GM19023 (cell line): ENCODE measurements around the gene ZHX3.
"Not testable (repeated sequence)": the region's sequence is repeated elsewhere in the genome, so short reads cannot be mapped to it uniquely, and the experiment has no call there.

Experiments used
- ATAC-seq: cut with Tn5 transposase; IDR thresholded peaks from one replicate; pipeline ENCODE4 v1.9.1; 2021; ENCODE audit warnings: mild to moderate bottlenecking, moderate library complexity; ENCODE audit not compliant: unreplicated experiment

The ZHX3 gene

DNA sequence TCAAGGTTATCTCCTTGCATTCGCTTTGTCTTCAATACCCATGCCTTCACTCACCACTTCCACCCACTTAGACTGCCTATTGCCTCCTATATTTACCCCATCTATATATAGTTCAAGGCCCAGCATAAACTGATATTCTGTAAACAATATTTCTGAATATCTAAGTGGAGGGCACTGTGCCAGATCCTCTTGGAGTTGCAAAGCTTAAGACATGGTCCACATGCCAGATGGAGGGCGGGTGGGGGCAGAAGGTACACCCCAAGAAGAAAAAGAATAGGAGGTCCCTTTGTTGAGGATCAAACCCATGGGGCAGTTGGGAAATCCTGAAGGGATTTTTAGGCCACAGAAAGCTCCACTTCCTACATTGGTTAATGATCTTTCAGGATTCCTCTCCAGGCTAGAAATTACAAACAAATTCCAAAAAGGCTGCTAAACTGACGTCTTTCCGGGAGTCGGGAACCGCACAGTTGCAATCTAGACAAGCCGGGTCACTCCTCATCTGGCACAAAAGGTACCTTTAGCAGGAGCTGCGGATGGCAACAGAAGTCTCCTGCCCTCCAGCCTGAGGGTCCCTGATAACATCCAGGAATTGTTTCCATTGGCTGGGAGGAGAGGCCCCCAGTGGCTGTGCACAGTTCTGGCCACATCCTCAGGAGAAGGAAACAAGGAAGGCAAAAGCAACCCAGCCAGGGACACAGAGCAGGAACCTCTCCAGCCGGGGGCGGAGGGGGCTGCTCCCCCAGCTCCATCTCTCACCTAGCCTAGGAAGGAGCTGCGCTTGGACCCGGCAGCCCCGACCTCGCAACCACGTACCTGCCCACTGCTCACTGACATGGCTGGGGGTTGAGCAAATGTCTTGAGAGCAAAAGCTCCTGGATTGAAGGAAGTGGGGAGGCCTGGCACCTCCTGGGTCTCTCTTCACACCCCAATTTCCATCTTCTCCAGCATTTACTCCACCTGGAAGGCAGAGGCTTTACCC, 17.2 kb upstream of the ZHX3 start:
- ATAC-seq: no peak

DNA sequence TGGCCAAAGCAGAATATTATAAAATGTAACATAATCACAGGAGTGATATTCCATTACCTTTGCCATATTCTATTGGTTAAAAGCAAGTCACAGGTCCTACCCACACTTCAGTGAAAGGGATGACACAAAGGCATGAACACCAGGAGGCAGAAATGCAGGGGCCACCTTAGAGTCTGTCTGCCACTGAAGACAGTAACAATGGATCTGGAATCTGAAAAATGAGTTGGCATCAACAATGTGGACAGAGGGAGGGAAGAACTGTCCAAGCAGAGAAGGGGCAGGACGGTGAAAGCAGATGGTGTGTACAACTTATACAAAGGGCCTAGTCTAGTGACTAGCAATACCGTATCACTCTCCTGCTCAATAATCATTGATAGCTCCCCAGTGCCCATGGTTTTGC, 16.5 kb upstream of the ZHX3 start:
- ATAC-seq: no peak

DNA sequence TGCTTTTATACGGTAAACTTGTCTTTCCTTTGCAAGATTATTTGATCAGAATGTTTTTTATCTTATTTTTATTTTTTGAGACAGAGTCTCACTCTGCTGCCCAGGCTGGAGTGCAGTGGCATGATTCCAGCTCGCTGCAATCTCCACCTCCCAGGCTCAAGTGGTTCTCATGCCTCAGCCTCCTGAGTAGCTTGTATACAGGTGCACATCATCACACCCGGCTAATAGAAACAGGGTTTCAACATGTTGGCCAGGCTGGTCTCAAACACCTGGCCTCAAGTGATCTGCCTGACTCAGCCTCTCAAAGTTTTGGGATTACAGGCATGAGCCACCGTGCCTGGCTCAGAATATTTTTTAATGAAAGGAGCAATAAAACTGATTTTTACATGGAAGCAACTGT, 14.2 kb upstream of the ZHX3 start:
- no peak for ATAC-seq

DNA sequence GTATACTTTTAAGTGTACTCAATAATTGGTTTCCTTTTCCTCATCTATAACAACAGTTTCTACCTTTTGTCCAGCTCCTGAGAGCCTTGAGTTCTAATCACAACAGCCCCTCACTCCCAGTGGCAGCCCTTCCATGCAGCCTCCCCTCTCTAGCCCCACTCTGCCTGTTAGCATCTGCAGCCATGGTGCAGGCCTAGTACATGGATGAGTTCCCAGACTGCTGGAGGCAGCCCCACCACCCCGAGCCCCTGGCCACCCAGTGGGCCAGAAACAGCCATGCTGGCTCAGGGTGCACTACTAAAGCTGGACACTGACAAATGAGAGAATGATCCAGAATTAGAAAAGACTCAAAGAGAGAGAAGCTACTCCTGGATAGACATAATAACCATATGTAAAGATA, 13.4 kb upstream of the ZHX3 start:
- ATAC-seq: no peak

DNA sequence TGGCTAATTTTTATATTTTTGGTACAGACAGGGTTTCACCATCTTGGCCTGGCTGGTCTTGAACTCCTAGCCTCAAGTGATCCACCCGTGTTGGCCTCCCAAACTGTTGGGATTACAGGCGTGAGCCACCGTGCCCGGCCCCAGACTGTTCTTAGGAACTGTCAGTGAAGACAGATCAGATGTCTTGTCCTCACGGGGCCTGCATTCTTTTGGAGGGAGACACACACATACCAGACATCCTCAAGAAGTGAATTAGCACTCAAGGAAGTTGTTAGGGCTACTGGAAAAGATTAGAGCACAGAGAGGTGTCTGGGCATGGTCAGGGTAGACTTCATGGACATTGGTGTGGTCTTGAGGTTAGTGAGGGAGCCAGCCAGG, 12.8 kb upstream of the ZHX3 start:
- no peak for ATAC-seq

DNA sequence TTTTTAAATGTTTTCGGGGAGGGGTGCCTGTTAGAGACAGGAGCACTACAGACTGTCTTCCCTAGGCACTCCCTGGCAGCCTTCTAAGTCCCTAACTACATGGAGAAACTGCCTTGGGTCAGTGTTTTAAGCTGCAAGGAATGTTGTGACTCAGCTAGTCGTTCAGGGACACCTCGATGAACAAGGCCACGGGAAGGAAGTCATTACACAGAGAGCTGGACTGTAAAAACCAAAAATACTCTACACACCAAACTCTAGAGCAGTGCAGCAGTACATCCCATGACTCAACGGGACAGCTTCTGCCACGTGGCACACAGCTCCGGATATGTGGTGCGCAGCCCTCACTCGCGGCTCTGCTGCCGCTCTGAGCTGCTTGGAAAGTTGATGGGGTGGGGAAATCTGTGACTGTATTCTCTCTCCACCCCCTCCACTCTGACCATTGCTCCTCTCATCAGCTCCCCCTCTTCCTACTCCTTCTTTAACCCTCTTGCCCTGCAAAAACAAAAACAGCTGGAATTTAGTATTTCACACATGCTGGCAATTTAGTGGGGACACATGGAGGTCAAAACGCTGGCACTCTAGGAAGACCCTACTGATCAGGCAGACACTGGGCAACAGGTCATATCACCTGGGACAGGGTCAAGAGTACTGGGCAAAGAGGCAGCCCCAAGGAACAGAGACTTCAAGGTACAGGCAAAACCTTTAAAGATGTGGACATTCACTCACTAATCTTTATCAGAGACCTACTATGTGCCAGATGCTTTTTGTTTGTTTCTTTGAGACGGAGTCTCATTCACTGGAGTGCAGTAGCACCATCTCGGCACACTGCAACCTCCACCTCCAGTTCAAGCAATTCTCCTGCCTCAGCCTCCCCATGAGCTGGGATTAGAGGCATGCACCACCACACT, 12.2 kb upstream of the ZHX3 start:
- ATAC-seq: peak; percentile 73

DNA sequence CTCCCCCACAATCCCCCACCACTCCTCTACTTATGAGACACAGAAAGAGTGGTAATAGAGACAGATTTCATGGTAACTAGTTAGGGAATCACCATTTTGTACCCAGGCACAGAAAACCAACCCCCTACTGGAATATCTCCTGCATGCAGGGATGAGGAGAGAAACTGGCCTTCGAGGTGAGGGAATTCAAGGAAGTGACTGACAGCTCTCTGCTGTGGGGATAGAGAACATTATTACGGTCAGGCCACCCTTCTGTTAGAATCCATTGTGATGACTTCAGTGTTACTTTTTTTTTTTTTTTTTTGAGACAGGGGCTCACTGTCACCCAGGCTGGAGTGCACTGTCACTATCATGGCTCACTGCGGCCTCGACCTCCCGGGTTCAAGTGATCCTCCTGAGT, 9.6 kb upstream of the ZHX3 start:
- ATAC-seq: no peak

DNA sequence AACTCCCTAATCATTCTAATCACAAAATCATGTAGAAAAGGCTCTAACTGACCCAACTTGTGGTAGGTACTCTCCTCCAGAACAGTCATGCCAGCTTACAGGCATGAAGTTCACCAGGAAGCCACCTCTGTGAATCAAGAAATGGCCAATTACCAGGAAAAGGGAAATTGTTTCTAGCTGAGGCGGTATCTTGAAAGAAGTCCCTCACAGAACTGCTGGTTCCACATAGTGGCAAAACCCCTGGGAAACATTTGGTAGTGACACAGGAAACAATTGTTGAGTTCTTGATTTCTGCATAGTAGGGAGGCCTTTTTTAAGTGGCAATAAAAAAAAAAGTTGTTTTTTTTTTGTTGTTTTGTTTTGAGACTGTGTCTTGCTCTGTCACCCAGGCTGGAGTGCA, 3.4 kb upstream of the ZHX3 start:
- no peak for ATAC-seq

DNA sequence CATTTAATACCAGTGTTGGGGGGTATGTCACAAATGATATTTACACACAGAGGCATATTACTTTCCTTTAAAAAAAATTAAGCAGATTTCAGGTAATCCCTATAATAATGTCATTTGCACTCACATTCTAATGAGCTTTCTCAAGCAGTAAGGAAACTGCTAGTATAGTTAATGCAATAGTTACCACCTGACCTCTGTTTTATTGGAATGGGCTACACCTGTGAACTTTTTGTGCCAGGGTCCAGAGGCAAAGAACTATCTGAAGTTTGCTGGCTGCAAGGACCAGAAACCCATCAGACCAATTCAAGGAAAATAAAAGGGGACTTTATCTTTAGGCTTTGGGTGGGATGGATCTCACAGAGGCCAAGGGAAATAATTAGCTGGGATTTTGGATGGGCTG, 2.9 kb upstream of the ZHX3 start:
- ATAC-seq: no peak

DNA sequence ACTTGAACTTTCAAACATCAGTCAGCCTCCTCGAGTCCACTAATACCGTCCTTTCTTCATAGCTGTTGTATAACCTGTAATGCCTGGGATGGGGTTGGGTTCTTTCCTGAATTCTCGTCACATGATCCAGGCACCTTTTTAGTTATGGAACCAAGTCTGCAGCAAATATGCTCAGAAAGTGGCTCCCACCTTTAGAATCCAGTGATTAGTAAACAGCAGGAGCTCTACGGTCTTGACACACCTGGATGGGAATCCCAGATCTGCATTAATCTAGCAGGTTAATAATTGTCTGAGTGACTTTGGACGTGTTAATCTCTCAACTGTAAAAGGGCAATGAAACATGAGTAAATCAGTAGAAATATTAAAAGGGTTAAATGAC, 729 bp upstream of the ZHX3 start:
- ATAC-seq: no peak

DNA sequence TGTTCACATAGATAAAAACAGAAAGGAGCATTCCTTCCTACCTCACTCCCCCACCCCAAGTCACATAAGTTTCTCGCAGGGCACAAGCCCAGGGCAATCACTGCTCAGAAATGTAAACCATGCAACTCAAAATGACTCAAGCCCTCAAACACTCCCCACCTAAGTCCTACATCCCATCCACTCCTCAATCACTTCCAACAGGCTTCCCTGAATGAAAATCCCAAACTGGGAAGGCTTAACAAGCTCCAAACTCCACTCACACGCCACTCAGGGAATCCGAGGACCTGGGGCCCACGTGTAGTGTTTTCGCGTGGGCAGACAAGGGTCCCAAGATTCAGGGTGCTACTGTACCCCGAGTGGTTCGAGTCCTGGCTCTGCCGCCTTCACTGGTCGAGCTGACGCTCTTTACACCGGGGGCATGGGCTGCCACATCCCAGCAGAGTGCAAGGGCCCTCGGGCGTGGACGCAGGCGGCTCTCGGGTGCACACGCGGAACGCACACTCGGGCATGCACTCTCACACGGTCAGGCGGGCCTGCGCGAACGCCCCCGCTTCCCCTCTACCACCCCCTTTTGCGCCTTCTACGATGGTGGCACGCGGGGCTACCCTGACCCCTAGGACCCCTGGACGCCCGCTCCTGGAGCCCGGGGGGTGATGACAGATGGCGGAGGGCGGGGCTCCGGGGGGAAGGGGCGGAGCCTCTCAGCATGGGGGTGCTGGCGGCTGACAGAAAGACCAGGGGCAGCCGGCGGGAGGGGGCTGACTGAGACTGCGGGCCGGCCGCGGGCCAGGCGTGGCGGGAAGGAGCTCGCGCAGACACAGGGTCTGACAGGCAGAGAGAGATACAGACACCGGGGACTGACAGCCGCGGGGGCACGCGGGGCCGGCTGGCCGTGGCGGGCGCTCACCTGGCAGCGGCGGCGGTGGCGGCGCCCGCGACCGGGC, 657 bp downstream of the ZHX3 start:
- peak; percentile 72 for ATAC-seq

DNA sequence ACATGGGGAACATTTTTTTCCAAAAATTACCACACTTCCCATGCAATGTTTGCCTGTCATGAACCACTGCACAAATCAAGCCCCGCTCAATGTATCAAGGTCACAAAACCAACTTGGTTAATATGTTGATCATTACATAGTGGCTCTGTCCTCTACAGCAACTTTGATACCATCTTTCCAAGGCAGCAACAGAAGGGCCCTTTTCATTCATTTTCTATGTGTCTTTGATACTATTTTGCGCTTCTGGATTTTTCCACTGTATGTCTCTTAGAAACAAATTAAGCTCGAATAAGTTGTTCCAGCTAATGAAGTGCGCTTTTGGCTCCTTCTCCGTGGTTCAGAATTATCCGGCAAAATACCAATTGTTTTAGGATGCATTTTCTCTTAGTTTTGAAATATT, 1.5 kb downstream of the ZHX3 start:
- no peak for ATAC-seq

DNA sequence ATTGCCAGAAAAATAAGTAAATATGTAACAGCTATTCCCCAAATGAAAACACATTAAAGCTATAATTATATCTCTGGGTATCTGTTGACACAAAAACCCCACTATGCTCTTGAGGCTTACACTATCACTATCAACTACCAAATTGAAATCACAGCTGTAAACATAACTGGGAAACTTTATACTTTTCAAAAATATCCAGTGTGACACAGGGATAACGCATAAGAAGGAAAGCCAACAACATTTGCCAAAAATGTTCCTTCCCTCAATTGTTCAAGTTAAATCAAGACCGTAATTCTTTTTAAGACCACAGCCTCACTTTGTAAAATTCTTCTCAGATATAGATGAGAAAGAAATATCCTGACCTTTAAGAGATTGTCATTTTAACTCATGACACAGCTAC, 3.1 kb downstream of the ZHX3 start:
- no peak for ATAC-seq

DNA sequence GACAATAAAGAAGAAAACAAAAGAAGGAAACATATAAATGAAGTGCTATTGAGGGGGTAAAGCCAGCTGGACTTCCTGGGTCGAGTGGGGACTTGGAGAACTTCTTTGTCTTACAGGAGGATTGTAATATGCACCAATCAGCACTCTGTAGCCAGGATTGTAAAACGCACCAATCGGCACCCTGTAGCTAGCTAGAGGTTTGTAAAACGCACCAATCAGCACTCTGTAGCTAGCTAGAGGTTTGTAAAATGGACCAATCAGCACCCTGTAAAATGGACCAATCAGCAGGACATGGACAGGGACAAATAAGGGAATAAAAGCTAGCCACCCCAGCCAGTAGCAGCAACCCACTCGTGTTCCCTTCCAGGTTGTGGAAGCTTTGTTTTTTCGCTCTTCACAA, 5.5 kb downstream of the ZHX3 start:
- not testable (repeated sequence) for ATAC-seq

DNA sequence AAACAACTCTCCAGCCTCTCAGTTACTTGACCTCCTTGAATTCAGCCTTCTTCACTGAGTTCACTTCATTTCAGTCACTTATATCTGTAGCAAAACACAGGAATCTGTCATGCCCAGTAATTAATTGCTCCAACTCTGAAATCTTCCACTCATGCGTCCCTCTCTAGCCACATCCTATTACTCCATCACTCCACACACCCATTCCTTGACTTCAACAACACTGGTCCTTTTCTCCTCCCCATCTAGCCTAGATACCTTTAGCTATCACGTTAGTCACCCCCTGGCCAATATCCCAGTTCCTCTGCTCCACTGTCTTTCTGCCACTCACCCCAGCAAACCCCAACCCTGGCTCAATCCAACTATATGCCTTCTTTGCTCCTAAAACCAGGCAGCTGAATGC, 7.7 kb downstream of the ZHX3 start:
- ATAC-seq: no peak

DNA sequence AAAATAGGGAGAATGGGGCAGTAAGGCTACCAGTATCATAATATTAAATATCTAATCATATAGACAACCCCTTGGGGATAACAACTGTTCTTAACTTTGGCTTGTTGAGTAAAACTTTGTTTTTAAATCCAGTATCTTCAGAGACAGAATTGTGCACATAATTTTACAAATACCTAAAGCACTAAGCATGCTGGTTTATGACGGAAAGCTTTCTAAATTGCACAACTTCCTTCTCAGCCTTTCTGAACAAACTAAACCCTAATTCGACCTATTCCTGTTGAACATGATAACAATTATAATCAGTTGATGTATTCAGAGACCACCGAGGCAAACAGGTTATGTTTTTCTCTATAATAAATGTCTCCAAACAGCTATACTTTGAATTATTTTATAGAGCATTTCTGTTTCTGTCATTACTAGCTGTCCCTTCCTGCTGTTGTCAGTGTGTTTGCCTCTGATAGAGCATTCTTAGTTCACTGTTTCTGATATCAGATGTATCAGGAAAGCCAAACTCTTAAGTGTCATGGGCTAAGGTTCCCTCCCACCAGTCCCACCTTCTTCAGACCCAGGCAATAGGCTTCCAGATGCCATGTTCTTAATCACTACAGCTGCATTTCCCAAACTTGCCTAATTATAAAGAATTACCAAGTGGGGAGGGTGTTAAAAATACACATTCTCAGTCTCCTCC, 8.7 kb downstream of the ZHX3 start:
- no peak for ATAC-seq

DNA sequence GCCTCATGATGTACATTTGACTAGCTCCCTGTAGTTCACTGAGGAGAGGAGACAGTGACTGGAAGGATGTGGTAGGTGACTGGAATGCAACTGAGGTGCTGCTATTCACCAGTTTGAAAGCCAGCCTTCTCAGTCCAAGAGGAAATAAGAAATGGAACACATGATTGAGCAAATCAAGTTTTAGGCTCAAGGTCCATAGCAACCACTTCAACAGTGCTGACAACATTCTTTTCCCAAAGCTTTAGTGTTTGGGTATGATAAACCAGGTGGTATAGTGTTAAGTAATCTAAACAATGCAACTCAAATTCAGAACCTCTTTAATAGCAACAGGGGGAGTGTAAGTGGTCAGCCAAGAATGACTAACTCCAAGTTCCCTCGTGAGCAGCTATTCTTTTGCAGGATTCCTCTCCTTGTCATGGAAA, 9.2 kb downstream of the ZHX3 start:
- no peak for ATAC-seq

DNA sequence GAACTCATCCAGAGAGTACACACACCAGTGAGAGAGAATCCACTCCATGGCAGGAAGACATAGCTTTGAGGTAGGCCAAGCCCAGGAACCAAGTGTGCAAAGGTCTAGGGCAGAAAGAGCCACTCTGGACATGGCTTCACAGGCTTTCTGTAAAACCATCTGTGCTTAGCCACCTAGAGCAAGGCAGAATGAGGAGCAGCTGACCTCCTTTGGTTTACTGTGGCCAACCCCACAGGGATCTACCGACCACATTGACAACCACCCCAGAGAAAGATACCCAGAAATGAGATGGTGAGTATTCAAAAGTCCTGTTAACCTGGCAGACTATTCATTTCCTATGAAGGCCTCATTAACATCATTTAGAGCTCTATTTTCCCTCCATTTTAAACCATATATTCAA, 10.5 kb downstream of the ZHX3 start:
- ATAC-seq: no peak

DNA sequence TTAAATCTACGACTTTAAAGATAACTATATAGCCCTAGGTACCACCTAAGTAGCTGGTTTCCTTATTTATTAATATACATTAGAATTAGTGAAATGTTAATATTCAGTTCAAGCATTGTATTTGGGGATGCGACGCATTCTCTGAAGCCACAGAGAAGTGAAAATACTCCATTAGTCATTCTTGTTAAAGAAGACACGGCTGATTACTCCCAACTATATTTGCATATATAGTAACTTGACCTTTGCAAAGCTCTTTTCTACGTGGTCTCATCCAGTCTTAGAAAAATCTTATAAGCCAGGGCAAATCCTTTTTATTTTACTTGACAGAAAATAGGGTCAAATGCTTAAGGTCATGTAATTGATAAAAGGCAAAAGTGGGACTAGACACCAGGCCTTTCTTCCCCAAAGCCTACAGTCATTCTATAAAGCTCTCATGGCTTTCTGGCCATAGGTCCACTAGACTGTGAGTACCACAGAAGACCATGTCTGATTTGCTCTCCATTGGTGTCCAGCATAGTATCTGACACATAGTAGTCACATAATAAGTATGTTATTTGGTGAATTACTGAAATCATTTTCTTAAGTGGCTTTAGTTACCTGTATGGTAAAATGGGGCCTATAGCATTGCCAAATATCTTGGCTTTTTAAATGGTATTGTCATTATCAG, 11.3 kb downstream of the ZHX3 start:
- ATAC-seq: peak; percentile 71
